Measurements from ENCODE around the gene DAAM1. TPM values are rescaled to one million over a fixed set of nuclear protein-coding genes. Genes with fewer than 3 reads are reported as not detected.
A peak's percentile ranks its signal among the peaks of the same experiment; 100 is the strongest.

DAAM1 gene
- total RNA-seq, 6 experiments from 2014 or later: 7.5 to 12.2 (median 8.6) TPM

GRCh38 chr14:59228421-59228820 is 40.0 kb downstream of the DAAM1 start:
- Mint-ChIP-seq H3K4me1 (ENCODE audit: low read depth) (peaks cover 18% of the 10 kb centered on the region), H3K9me3 (no peaks in the 10 kb centered on the region), H3K27ac (no peak overlapping the region; the same call in 1 of the 2 replicates), H3K36me3 (ENCODE audit: low read depth) (no peaks in the 10 kb centered on the region; the same call in 1 of the 2 replicates), H3K4me3 (no peak overlapping the region), H3K27me3 (ENCODE audit: insufficient read depth) (peaks cover 1% of the 10 kb centered on the region)
- no peak for TF ChIP-seq CTCF (IDR thresholded peaks at IDR 0.05)
- DNase-seq: peak; percentile 54

- no peak for TF ChIP-seq CTCF (IDR thresholded peaks at IDR 0.05)
- DNase-seq: no peak
- Mint-ChIP-seq H3K9me3 (no peaks in the 10 kb centered on the region), H3K4me1 (ENCODE audit: low read depth) (peaks cover 12% of the 10 kb centered on the region), H3K36me3 (ENCODE audit: low read depth) (no peaks in the 10 kb centered on the region; the same call in 1 of the 2 replicates), H3K4me3 (no peak overlapping the region), H3K27ac (no peak overlapping the region), H3K27me3 (ENCODE audit: insufficient read depth) (peaks cover 1% of the 10 kb centered on the region)
Measured at GRCh38 chr14:59229653-59230406, 41.4 kb downstream of the DAAM1 start.

- peaks cover 13% of the 10 kb centered on the region for H3K4me1 Mint-ChIP-seq (ENCODE audit: low read depth)
- no peak for DNase-seq
- H3K36me3 Mint-ChIP-seq (ENCODE audit: low read depth): no peaks in the 10 kb centered on the region; the same call in 1 of the 2 replicates
- no peak for TF ChIP-seq CTCF (IDR thresholded peaks at IDR 0.05)
- no peak overlapping the region for H3K4me3 Mint-ChIP-seq
- H3K9me3 Mint-ChIP-seq: no peaks in the 10 kb centered on the region
- H3K27me3 Mint-ChIP-seq (ENCODE audit: insufficient read depth): no peaks in the 10 kb centered on the region; the same call in 1 of the 2 replicates
- no peak overlapping the region for H3K27ac Mint-ChIP-seq
Measured at GRCh38 chr14:59236195-59236594, 47.7 kb downstream of the DAAM1 start.

GRCh38 chr14:59238216-59238615 is 49.7 kb downstream of the DAAM1 start:
- H3K36me3 Mint-ChIP-seq (ENCODE audit: low read depth): no peaks in the 10 kb centered on the region; the same call in 1 of the 2 replicates
- TF ChIP-seq CTCF (IDR thresholded peaks at IDR 0.05): no peak
- DNase-seq: no peak
- H3K27me3 Mint-ChIP-seq (ENCODE audit: insufficient read depth): no peaks in the 10 kb centered on the region
- H3K9me3 Mint-ChIP-seq: no peaks in the 10 kb centered on the region
- H3K4me3 Mint-ChIP-seq: no peak overlapping the region
- peaks cover 13% of the 10 kb centered on the region for H3K4me1 Mint-ChIP-seq (ENCODE audit: low read depth)
- H3K27ac Mint-ChIP-seq: no peak overlapping the region

GRCh38 chr14:59239022-59239421 is 50.6 kb downstream of the DAAM1 start:
- H3K27ac Mint-ChIP-seq: no peak overlapping the region
- peaks cover 13% of the 10 kb centered on the region for H3K4me1 Mint-ChIP-seq (ENCODE audit: low read depth)
- no peak for DNase-seq
- H3K27me3 Mint-ChIP-seq (ENCODE audit: insufficient read depth): no peaks in the 10 kb centered on the region; the same call in 1 of the 2 replicates
- no peak for TF ChIP-seq CTCF (IDR thresholded peaks at IDR 0.05)
- no peak overlapping the region for H3K4me3 Mint-ChIP-seq
- H3K9me3 Mint-ChIP-seq: no peaks in the 10 kb centered on the region
- 0 out of 2 replicates have a peak, but pooled peaks cover 3% of the 10 kb centered on the region for H3K36me3 Mint-ChIP-seq (ENCODE audit: low read depth)
